ENCODE data around the gene ARHGAP26.

DNA sequence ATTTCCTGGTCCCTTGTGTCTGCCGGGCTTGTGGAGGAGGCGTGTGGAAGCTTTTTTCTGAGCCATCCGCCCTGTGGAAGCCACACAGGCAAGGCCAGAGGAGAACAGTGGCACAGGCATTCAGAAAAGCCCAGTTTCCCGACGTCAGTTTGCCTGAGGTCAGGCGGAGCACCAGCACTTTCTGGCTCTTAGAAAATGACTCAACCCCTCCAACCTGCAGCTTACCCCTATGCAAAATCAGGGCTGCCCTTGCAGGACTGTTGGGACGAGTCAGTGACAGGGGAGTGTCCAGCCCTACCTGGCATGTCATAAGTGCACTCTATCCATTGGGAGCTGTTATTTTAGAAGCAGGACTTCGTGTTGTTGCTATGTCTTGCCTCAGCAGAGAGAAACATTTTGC, 417.3 kb downstream of the ARHGAP26 start:
- TF ChIP-seq, protein P1, sequence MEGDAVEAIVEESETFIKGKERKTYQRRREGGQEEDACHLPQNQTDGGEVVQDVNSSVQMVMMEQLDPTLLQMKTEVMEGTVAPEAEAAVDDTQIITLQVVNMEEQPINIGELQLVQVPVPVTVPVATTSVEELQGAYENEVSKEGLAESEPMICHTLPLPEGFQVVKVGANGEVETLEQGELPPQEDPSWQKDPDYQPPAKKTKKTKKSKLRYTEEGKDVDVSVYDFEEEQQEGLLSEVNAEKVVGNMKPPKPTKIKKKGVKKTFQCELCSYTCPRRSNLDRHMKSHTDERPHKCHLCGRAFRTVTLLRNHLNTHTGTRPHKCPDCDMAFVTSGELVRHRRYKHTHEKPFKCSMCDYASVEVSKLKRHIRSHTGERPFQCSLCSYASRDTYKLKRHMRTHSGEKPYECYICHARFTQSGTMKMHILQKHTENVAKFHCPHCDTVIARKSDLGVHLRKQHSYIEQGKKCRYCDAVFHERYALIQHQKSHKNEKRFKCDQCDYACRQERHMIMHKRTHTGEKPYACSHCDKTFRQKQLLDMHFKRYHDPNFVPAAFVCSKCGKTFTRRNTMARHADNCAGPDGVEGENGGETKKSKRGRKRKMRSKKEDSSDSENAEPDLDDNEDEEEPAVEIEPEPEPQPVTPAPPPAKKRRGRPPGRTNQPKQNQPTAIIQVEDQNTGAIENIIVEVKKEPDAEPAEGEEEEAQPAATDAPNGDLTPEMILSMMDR (IDR thresholded peaks at IDR 0.05): no peak
- no peak for TF ChIP-seq POLR2A (IDR thresholded peaks at IDR 0.05)
